ENCODE measurements around the gene DHX58. TPM values are rescaled to one million over a fixed set of nuclear protein-coding genes. Genes with fewer than 3 reads are reported as not detected.

DHX58 gene
- total RNA-seq, 1 experiment from 2014 or later: 7.8 TPM

- DNase-seq (ENCODE audit: low spot score): no peak
Measured at GRCh38 chr17:42053731-42054500, 58.6 kb downstream of the DHX58 start.

GRCh38 chr17:42052346-42052877 is 60.1 kb downstream of the DHX58 start:
- DNase-seq (ENCODE audit: low spot score): no peak

GRCh38 chr17:42051645-42052044 is 60.9 kb downstream of the DHX58 start:
- DNase-seq (ENCODE audit: low spot score): no peak

Other genes with a start within 250 kb of the DHX58 start
- gene KLHL11, start 247.3 kb downstream of the DHX58 start, total RNA-seq (2014; rRNA removed; shearing (Covaris generic)): 31.5 and 34.8 TPM in 2 replicates
- gene ACLY, start 193.8 kb downstream of the DHX58 start, total RNA-seq (2014; rRNA removed; shearing (Covaris generic)): 212 and 231 TPM in 2 replicates
- 1.8 and 2.2 TPM in 2 replicates for gene ODAD4, start 182.1 kb downstream of the DHX58 start, total RNA-seq (2014; rRNA removed; shearing (Covaris generic))
- gene CNP, start 145.9 kb downstream of the DHX58 start, total RNA-seq (2014; rRNA removed; shearing (Covaris generic)): 110 and 127 TPM in 2 replicates
- gene DNAJC7, start 95.3 kb downstream of the DHX58 start, total RNA-seq (2014; rRNA removed; shearing (Covaris generic)): 118 and 132 TPM in 2 replicates
- 48.6 and 51.8 TPM in 2 replicates for gene NKIRAS2, start 92.6 kb downstream of the DHX58 start, total RNA-seq (2014; rRNA removed; shearing (Covaris generic))
- gene C17orf113, start 62.1 kb downstream of the DHX58 start, total RNA-seq (2014; rRNA removed; shearing (Covaris generic)): not detected in 2 replicates
- not detected in 2 replicates for gene ZNF385C, start 14.2 kb downstream of the DHX58 start, total RNA-seq (2014; rRNA removed; shearing (Covaris generic))
- 19.9 and 22.3 TPM in 2 replicates for gene KAT2A, start 8.7 kb upstream of the DHX58 start, total RNA-seq (2014; rRNA removed; shearing (Covaris generic))
- gene HSPB9, start 10.1 kb upstream of the DHX58 start, total RNA-seq (2014; rRNA removed; shearing (Covaris generic)): not detected in 2 replicates
- gene RAB5C, start 42.3 kb upstream of the DHX58 start, total RNA-seq (2014; rRNA removed; shearing (Covaris generic)): 96.9 and 131 TPM in 2 replicates
- gene KCNH4, start 68.4 kb upstream of the DHX58 start, total RNA-seq (2014; rRNA removed; shearing (Covaris generic)): 0.02 TPM in 1 of 2 replicates, not detected in the other
- gene HCRT, start 72.7 kb upstream of the DHX58 start, total RNA-seq (2014; rRNA removed; shearing (Covaris generic)): not detected in 2 replicates
- gene GHDC, start 81.8 kb upstream of the DHX58 start, total RNA-seq (2014; rRNA removed; shearing (Covaris generic)): 27.0 and 31.5 TPM in 2 replicates
- gene STAT5B, start 163.7 kb upstream of the DHX58 start, total RNA-seq (2014; rRNA removed; shearing (Covaris generic)): 23.4 and 30.9 TPM in 2 replicates
- gene STAT5A, start 175.8 kb upstream of the DHX58 start, total RNA-seq (2014; rRNA removed; shearing (Covaris generic)): 5.0 and 5.5 TPM in 2 replicates

Measured in A172 (cell line).